ENCODE data around the gene PIEZO2.

GRCh38 chr18:11096411-11096810 is 53.0 kb downstream of the PIEZO2 start:
- no peak for TF ChIP-seq TAF1 (IDR thresholded peaks at IDR 0.05; ENCODE audit: borderline replicate concordance, low read depth, low read length)
- TF ChIP-seq POLR2A (IDR thresholded peaks at IDR 0.05; ENCODE audit: low read depth, low read length): no peak

Data from GM12892 (cell line).